ENCODE measurements around the gene COX17. TPM values are rescaled to one million over a fixed set of nuclear protein-coding genes. Genes with fewer than 3 reads are reported as not detected.
"Not testable (repeated sequence)": the region's sequence is repeated elsewhere in the genome, so short reads cannot be mapped to it uniquely, and the experiment has no call there.

COX17 gene
- total RNA-seq, 5 donors from 2014 or later (not counting 1 experiment from before 2014, with no cell fraction given): 20.5 to 33.1 (median 30.6) TPM

GRCh38 chr3:119695480-119695879 is 18.3 kb upstream of the COX17 start:
- H3K4me1 ChIP-seq (ENCODE audit: control insufficient read depth in 1 of 2, extremely low read depth in 1 of 2, insufficient read depth in 2 of 2, low read length in 2 of 2): no peaks in the 10 kb centered on the region
- POLR2A ChIA-PET: no interaction called here
- DNase-seq: no peak
- peaks cover 7 to 9% (median 8%) of the 10 kb centered on the region in 3 donors for H3K4me1 Mint-ChIP-seq
- H3K36me3 Mint-ChIP-seq: no peaks in the 10 kb centered on the region
- WGBS (ENCODE audit: insufficient coverage): no CpG with 5 or more reads among the region's 2 CpGs
- H3K9me3 Mint-ChIP-seq: no peaks in the 10 kb centered on the region
- no peaks in the 10 kb centered on the region for H3K9me3 ChIP-seq
- no peak overlapping the region for H3K27ac Mint-ChIP-seq
- no peaks in the 10 kb centered on the region for H3K27me3 ChIP-seq (replicated peaks in 1 of 2; ENCODE audit: control insufficient read depth in 2 of 2, extremely low read depth in 1 of 2, insufficient read depth in 2 of 2, low read length in 1 of 2)
- ATAC-seq (replicated peaks in 1 of 4): no peak
- H3K4me3 Mint-ChIP-seq: no peak overlapping the region
- CTCF ChIA-PET: interaction anchor here in 1 of 2 donors (0.9 kb wide), 1 partner anchor 32 kb away, joined by 4 read pairs; no protein-coding TSS in a partner anchor
- H3K36me3 ChIP-seq (ENCODE audit: control insufficient read depth in 2 of 2, extremely low read depth in 1 of 2, insufficient read depth in 1 of 2, low read length in 1 of 2): no peaks in the 10 kb centered on the region
- H3K4me3 ChIP-seq (ENCODE audit: control insufficient read depth in 1 of 2, extremely low read depth in 1 of 2, low read length in 1 of 2): no peak overlapping the region
- no peak overlapping the region for H3K27ac ChIP-seq (ENCODE audit: low read length)
- H3K27me3 Mint-ChIP-seq: peaks cover 0 to 10% of the 10 kb centered on the region in 2 donors

GRCh38 chr3:119690043-119690656 is 12.9 kb upstream of the COX17 start:
- H3K27me3 Mint-ChIP-seq: peaks cover 8 to 13% of the 10 kb centered on the region in 2 donors
- Histone ChIP-seq H3K4me1 (ENCODE audit: control insufficient read depth in 1 of 2, extremely low read depth in 1 of 2, insufficient read depth in 2 of 2, low read length in 2 of 2) (no peaks in the 10 kb centered on the region), H3K4me3 (ENCODE audit: control insufficient read depth in 1 of 2, extremely low read depth in 1 of 2, low read length in 1 of 2) (no peak overlapping the region), H3K27ac (ENCODE audit: low read length) (no peak overlapping the region), H3K27me3 (replicated peaks in 1 of 2; ENCODE audit: control insufficient read depth in 2 of 2, extremely low read depth in 1 of 2, insufficient read depth in 2 of 2, low read length in 1 of 2) (peaks cover 0 to 5% of the 10 kb centered on the region in 2 experiments), H3K36me3 (ENCODE audit: control insufficient read depth in 2 of 2, extremely low read depth in 1 of 2, insufficient read depth in 1 of 2, low read length in 1 of 2) (no peaks in the 10 kb centered on the region), H3K9me3 (no peaks in the 10 kb centered on the region)
- ChIA-PET POLR2A (no interaction called here), CTCF (interaction anchor here (0.6 to 1.4 kb wide), 6 partner anchors 8 to 839 kb away, joined by 3 read pairs; no protein-coding TSS in a partner anchor)
- WGBS (ENCODE audit: insufficient coverage): 100% methylated on average over 1 of the region's 4 CpGs
- H3K4me1 Mint-ChIP-seq: no peaks in the 10 kb centered on the region
- H3K9me3 Mint-ChIP-seq: peaks cover 0 to 8% (median 0%) of the 10 kb centered on the region in 3 donors
- no peak for ATAC-seq (replicated peaks in 1 of 4)
- H3K36me3 Mint-ChIP-seq: peaks cover 7% of the 10 kb centered on the region
- H3K27ac Mint-ChIP-seq: no peak overlapping the region
- no peak for DNase-seq
- H3K4me3 Mint-ChIP-seq: no peak overlapping the region

DNA sequence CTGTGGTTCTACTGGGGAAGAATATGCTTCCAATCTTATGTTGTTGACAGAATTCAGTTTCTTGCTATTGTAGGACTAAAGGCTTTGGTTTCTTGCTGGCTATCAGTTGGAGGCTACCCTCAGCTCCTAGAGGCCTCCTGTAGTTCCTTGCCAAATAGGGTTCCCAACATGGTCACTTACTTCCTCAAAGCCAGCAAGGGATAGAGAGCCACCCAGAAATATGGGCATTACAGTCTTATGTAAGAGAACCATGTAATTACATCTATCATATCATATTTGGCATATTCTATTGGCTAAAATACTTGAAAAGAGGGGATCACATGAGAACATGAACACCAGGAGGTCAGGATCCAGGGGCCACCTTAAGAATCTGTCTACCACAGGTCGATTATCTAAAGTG is 6.2 kb upstream of the COX17 start:
- Histone ChIP-seq H3K36me3 (ENCODE audit: control insufficient read depth in 2 of 2, extremely low read depth in 1 of 2, insufficient read depth in 1 of 2, low read length in 1 of 2) (no peaks in the 10 kb centered on the region), H3K9me3 (no peaks in the 10 kb centered on the region), H3K4me3 (ENCODE audit: control insufficient read depth in 1 of 2, extremely low read depth in 1 of 2, low read length in 1 of 2) (no peak overlapping the region), H3K27ac (ENCODE audit: low read length) (no peak overlapping the region), H3K27me3 (replicated peaks in 1 of 2; ENCODE audit: control insufficient read depth in 2 of 2, extremely low read depth in 1 of 2, insufficient read depth in 2 of 2, low read length in 1 of 2) (peaks cover 0 to 5% of the 10 kb centered on the region in 2 experiments), H3K4me1 (ENCODE audit: control insufficient read depth in 1 of 2, extremely low read depth in 1 of 2, insufficient read depth in 2 of 2, low read length in 2 of 2) (no peaks in the 10 kb centered on the region)
- DNase-seq (no peak), ATAC-seq (replicated peaks in 1 of 4) (no peak)
- POLR2A ChIA-PET: no interaction called here
- Mint-ChIP-seq H3K9me3 (peaks cover 0 to 8% (median 0%) of the 10 kb centered on the region in 3 donors), H3K4me1 (no peaks in the 10 kb centered on the region), H3K27ac (no peak overlapping the region), H3K4me3 (no peak overlapping the region), H3K27me3 (peaks cover 0 to 8% of the 10 kb centered on the region in 2 donors), H3K36me3 (peaks cover 7% of the 10 kb centered on the region)
- CTCF ChIA-PET: interaction anchor here in 1 of 2 donors (0.9 kb wide), 1 partner anchor 588 kb away, joined by 3 read pairs; no protein-coding TSS in a partner anchor
- WGBS (ENCODE audit: insufficient coverage): no CpG with 5 or more reads among the region's 1 CpG

- Histone ChIP-seq H3K4me1 (ENCODE audit: control insufficient read depth in 1 of 2, extremely low read depth in 1 of 2, insufficient read depth in 2 of 2, low read length in 2 of 2) (peaks cover 7 to 10% of the 10 kb centered on the region in 2 experiments), H3K9me3 (no peaks in the 10 kb centered on the region), H3K4me3 (ENCODE audit: control insufficient read depth in 1 of 2, extremely low read depth in 1 of 2, low read length in 1 of 2) (no peak overlapping the region), H3K36me3 (ENCODE audit: control insufficient read depth in 2 of 2, extremely low read depth in 1 of 2, insufficient read depth in 1 of 2, low read length in 1 of 2) (no peaks in the 10 kb centered on the region), H3K27me3 (replicated peaks in 1 of 2; ENCODE audit: control insufficient read depth in 2 of 2, extremely low read depth in 1 of 2, insufficient read depth in 2 of 2, low read length in 1 of 2) (no peaks in the 10 kb centered on the region), H3K27ac (ENCODE audit: low read length) (no peak overlapping the region)
- DNase-seq (peak in 1 of 35 experiments; percentile 39), ATAC-seq (replicated peaks in 1 of 4) (no peak)
- WGBS (ENCODE audit: insufficient coverage): no CpG with 5 or more reads among the region's 1 CpG
- H3K36me3 Mint-ChIP-seq: no peaks in the 10 kb centered on the region
- POLR2A ChIA-PET: interaction anchor here (0.6 to 0.9 kb wide), 2 partner anchors 11 to 404 kb away, joined by 3 read pairs; no protein-coding TSS in a partner anchor
- H3K27me3 Mint-ChIP-seq: no peaks in the 10 kb centered on the region
- no peaks in the 10 kb centered on the region for H3K9me3 Mint-ChIP-seq
- H3K4me1 Mint-ChIP-seq: peaks cover 12 to 14% (median 12%) of the 10 kb centered on the region in 3 donors
- CTCF ChIA-PET: interaction anchor here (0.8 to 1.3 kb wide), 6 partner anchors 9 to 797 kb away, joined by 3 to 16 read pairs (median 3); partner anchors contain the start of gene IGSF11 (in 1 of the 2)
- no peak overlapping the region for H3K27ac Mint-ChIP-seq
- no peak overlapping the region for H3K4me3 Mint-ChIP-seq
Observed at GRCh38 chr3:119681279-119681678, 4.1 kb upstream of the COX17 start.

DNA sequence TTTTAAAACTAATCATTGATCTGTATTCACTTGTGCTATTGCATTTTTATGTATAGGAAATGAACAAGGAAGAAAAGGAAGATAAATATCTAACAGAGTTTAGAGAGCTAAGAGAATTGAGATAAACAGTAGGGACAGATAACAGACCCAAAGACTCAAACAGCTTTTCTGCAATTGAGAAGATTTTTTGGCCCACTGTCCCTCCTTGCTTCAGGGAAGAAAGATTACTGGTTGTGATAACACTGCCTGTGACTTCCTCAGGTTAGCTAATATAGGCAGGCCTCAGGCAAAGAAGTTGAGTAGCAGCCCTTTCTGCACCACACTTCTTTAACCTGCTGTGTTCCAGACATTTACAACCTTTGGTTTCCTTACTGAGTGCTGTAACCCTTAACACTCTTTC is 2.7 kb upstream of the COX17 start:
- Mint-ChIP-seq H3K4me1 (peaks cover 26 to 28% (median 26%) of the 10 kb centered on the region in 3 donors), H3K4me3 (no peak overlapping the region), H3K27ac (no peak overlapping the region), H3K9me3 (no peaks in the 10 kb centered on the region), H3K36me3 (peaks cover 6% of the 10 kb centered on the region), H3K27me3 (no peaks in the 10 kb centered on the region)
- ATAC-seq (replicated peaks in 1 of 4) (no peak), DNase-seq (no peak)
- H3K27ac ChIP-seq (ENCODE audit: low read length): no peak overlapping the region
- no peaks in the 10 kb centered on the region for H3K9me3 ChIP-seq
- H3K4me1 ChIP-seq (ENCODE audit: control insufficient read depth in 1 of 2, extremely low read depth in 1 of 2, insufficient read depth in 2 of 2, low read length in 2 of 2): peaks cover 9 to 15% of the 10 kb centered on the region in 2 experiments
- POLR2A ChIA-PET: interaction anchor here in 1 of 2 donors (0.7 kb wide), 1 partner anchor 13 kb away, joined by 3 read pairs; no protein-coding TSS in a partner anchor
- no peak overlapping the region for H3K4me3 ChIP-seq (ENCODE audit: control insufficient read depth in 1 of 2, extremely low read depth in 1 of 2, low read length in 1 of 2)
- peaks cover 0 to 10% of the 10 kb centered on the region in 2 donors for H3K36me3 ChIP-seq (ENCODE audit: control insufficient read depth in 2 of 2, extremely low read depth in 1 of 2, insufficient read depth in 1 of 2, low read length in 1 of 2)
- CTCF ChIA-PET: no interaction called here
- H3K27me3 ChIP-seq (replicated peaks in 1 of 2; ENCODE audit: control insufficient read depth in 2 of 2, extremely low read depth in 1 of 2, insufficient read depth in 2 of 2, low read length in 1 of 2): no peaks in the 10 kb centered on the region

- CTCF ChIA-PET: interaction anchor here (0.6 to 0.9 kb wide), 2 partner anchors 214 to 794 kb away, joined by 3 read pairs; no protein-coding TSS in a partner anchor
- ATAC-seq (replicated peaks in 1 of 4); H3K27ac ChIP-seq (ENCODE audit: low read length); H3K27me3 Mint-ChIP-seq; H3K4me3 ChIP-seq (ENCODE audit: control insufficient read depth in 1 of 2, extremely low read depth in 1 of 2, low read length in 1 of 2); DNase-seq; H3K9me3 Mint-ChIP-seq; POLR2A ChIA-PET; H3K27ac Mint-ChIP-seq; H3K9me3 ChIP-seq; H3K27me3 ChIP-seq (replicated peaks in 1 of 2; ENCODE audit: control insufficient read depth in 2 of 2, extremely low read depth in 1 of 2, insufficient read depth in 2 of 2, low read length in 1 of 2): not testable (repeated sequence)
- peak overlapping the region in 2 of 3 donors; percentile 24 to 81 for H3K4me3 Mint-ChIP-seq
- peaks cover 9 to 15% of the 10 kb centered on the region in 2 experiments for H3K4me1 ChIP-seq (ENCODE audit: control insufficient read depth in 1 of 2, extremely low read depth in 1 of 2, insufficient read depth in 2 of 2, low read length in 2 of 2)
- H3K36me3 Mint-ChIP-seq: peaks cover 12% of the 10 kb centered on the region
- H3K4me1 Mint-ChIP-seq: peaks cover 29 to 31% (median 31%) of the 10 kb centered on the region in 3 donors
- peaks cover 4 to 25% of the 10 kb centered on the region in 2 donors for H3K36me3 ChIP-seq (ENCODE audit: control insufficient read depth in 2 of 2, extremely low read depth in 1 of 2, insufficient read depth in 1 of 2, low read length in 1 of 2)
- 98% methylated on average over 6 of the region's 10 CpGs for WGBS (ENCODE audit: insufficient coverage)
Observed at GRCh38 chr3:119678209-119678608, 1.0 kb upstream of the COX17 start.

Measured in T-cell (primary cell).